Fibroblast of pulmonary artery (primary cell): ENCODE results near the gene BEST2.

Experiments used
- DNase-seq: peaks from one replicate; pipeline ENCODE4 v3.0.0-alpha.2; 2010; ENCODE audit warnings: low read depth
- H3K4me3 ChIP-seq: replicated peaks from 2 replicates; pipeline ENCODE4 v1.5.1; 2011; ENCODE audit warnings: low read depth, mild to moderate bottlenecking, control low read depth, low read length, moderate library complexity
- TF ChIP-seq, protein P1 (sequence below): IDR thresholded peaks from 2 replicates; pipeline ENCODE4 v1.5.1; 2011; ENCODE audit warnings: mild to moderate bottlenecking, control low read depth, low read length, inconsistent platforms; ENCODE audit errors: missing control alignments

BEST2 gene

DNA sequence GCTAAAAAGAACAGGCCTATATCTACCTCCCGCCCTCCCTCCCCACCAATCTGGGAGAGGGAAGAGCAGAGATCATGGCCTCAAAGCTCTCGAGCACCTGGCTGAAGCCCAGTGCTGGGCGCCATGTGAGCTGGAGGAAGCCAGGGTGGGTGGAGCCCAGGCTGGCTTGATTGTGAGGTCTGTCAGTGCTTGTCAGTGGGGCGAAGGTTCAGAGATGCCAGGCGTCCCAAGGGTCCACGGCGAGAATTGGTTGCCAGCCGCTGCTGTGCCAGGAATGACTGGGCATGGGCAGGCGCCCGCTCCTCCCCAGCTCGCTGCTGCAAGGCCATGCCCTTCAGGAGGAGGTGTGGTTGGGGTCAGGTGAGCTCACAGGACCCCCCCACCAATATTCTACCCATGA is 11.5 kb downstream of the BEST2 start:
- H3K4me3 ChIP-seq: no peak overlapping the region
- TF ChIP-seq, protein P1, sequence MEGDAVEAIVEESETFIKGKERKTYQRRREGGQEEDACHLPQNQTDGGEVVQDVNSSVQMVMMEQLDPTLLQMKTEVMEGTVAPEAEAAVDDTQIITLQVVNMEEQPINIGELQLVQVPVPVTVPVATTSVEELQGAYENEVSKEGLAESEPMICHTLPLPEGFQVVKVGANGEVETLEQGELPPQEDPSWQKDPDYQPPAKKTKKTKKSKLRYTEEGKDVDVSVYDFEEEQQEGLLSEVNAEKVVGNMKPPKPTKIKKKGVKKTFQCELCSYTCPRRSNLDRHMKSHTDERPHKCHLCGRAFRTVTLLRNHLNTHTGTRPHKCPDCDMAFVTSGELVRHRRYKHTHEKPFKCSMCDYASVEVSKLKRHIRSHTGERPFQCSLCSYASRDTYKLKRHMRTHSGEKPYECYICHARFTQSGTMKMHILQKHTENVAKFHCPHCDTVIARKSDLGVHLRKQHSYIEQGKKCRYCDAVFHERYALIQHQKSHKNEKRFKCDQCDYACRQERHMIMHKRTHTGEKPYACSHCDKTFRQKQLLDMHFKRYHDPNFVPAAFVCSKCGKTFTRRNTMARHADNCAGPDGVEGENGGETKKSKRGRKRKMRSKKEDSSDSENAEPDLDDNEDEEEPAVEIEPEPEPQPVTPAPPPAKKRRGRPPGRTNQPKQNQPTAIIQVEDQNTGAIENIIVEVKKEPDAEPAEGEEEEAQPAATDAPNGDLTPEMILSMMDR: no peak
- no peak for DNase-seq

GRCh38 chr19:12764698-12765097 is 13.1 kb downstream of the BEST2 start:
- TF ChIP-seq, protein P1: no peak
- no peak for DNase-seq
- no peak overlapping the region for H3K4me3 ChIP-seq

DNA sequence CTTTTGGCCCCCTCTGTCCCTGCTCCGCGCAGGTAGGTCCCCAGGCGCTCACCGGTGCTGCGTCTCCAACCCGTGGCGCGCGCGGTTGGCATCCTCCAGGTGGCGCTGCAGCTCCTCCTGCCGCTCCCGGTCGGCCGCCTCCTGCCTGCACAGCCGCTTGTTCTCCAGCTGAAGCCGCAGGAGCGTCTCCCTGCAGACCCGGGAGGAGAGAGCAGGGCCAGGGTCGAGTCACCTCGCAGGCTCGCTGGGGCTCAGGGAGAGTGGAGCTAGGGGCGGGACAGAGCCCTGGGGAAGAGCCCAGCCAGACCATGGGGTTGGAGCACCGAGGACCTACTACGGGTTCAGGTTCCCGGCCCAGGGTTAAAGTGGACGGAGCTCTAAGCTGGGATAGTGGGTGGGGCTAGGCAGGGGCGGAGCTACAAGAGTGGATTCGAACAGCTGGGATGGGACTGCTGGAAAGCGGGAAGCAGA is 14.5 kb downstream of the BEST2 start:
- TF ChIP-seq, protein P1: peak; percentile 69
- DNase-seq: peak; percentile 81
- H3K4me3 ChIP-seq: peak overlapping the region; percentile 60

DNA sequence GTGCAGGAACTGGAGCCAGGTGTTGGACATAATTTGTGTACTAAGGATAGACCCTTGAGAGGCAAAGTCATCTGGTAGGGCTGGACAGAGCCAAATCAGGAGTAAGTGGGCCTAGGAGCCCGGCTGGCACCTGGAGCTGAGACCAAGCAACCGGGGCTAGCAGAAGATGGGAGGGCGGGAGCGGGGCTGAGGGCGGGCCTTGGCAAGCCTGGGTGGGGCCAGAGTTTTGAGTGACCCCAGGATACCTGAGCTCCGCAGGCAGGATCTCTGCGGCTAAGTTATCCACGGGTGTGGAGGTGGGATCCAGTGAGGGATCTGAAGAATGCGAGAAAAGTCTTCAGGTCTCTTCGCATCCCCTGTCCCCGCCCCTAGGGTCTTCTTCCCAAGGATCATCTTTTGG is 15.6 kb downstream of the BEST2 start:
- DNase-seq: no peak
- TF ChIP-seq, protein P1: no peak

DNA sequence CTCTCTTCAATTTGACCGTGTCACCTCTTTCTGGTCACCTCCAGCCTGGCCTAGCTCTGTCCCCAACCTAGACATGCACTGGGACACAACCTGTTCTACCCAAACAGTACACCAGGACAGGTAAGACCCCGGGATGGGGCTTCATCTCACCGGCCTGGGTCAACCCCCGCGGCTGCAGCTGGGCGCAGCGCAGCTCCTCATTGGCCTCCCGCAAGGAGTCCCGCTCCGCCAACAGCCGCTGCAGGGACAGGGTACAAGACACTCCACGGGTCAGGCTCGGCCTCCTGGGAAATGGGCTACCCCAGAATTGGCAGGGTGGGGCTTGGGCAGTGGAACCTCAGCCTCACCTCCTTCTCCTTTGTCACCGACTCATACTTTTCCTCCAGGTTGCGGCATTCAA is 16.1 kb downstream of the BEST2 start:
- TF ChIP-seq, protein P1: no peak
- no peak for DNase-seq

More for the DNA sequence above, 15.6 kb downstream of the BEST2 start:
- H3K4me3 ChIP-seq: no peak overlapping the region

GRCh38 chr19:12769689-12770088 is 18.1 kb downstream of the BEST2 start:
- no peak overlapping the region for H3K4me3 ChIP-seq
- no peak for DNase-seq
- TF ChIP-seq, protein P1: no peak

More for the DNA sequence above, 16.1 kb downstream of the BEST2 start:
- H3K4me3 ChIP-seq: no peak overlapping the region

- TF ChIP-seq, protein P1: no peak
- no peak for DNase-seq
- H3K4me3 ChIP-seq: no peak overlapping the region
Observed at GRCh38 chr19:12770922-12771321, 19.3 kb downstream of the BEST2 start.
